K562 (cell line): ENCODE results near the gene METTL25B. TPM values are rescaled to one million over a fixed set of nuclear protein-coding genes. Genes with fewer than 3 reads are reported as not detected.
A peak's percentile ranks its signal among the peaks of the same experiment; 100 is the strongest.

ENCODE experiments used
- ATAC-seq: fragments of 200-7000 bp; cut with Tn5 transposase; 3 replicates; pipeline ENCODE4 v1.9.1; 2020; ENCODE audit warnings: moderate library complexity
- BruUV-seq: library from RNA; stranded (reverse); fragments of 400-500 nt; replicated peaks from 2 replicates; lab custom pipeline; 2021; lab: Mats Ljungman, UMichigan
- CTCF ChIA-PET: fragments of 300-600 bp; formaldehyde crosslinking; extraction: SDS; loops from one replicate; lab custom pipeline; 2021; ENCODE audit warnings: low intra/inter-chr PET ratio; lab: Yijun Ruan, JAX
- POLR2A ChIA-PET: fragments of 300-600, 350-650 bp; sonication (Branson Sonifier 250); formaldehyde crosslinking; extraction: SDS; loops from one replicate; lab custom pipeline; 2021; ENCODE audit warnings: antibody characterized with exemption, inconsistent platforms; lab: Yijun Ruan, JAX
- DNase-seq, 4 experiments: peaks; one replicate each; pipeline versions ENCODE4 v3.0.0 to v3.0.0-alpha.2; 2011 to 2018; ENCODE audit warnings: low spot score in 3 of 4, mixed read lengths in 3 of 4; ENCODE audit errors: extremely low read depth in 1 of 4
- FAIRE-seq: peaks from 2 replicates; lab custom pipeline; 2011; peaks lifted over from hg19 to GRCh38; lab: Jason Lieb, UNC
- H2AFZ ChIP-seq: 2 replicates; pipeline ENCODE4 v1.6.0; 2011; ENCODE audit warnings: low read depth, low read length, control low read depth, inconsistent platforms
- H3K27ac ChIP-seq: fragments of 200-600 bp; 3 replicates; pipeline ENCODE4 v1.8.0; 2011; ENCODE audit warnings: low read depth, mild to moderate bottlenecking, control low read depth, inconsistent platforms, low read length, moderate library complexity, mixed read lengths; ENCODE audit errors: extremely low read depth
- H3K27me3 ChIP-seq, 2 experiments: fragments of 300-600 bp in 1 of 2; 2 replicates in 1 of 2; 3 replicates in 1 of 2; pipeline versions ENCODE4 v1.6.0 to v1.8.0; 2011; ENCODE audit warnings: inconsistent platforms in 2 of 2, low read length in 2 of 2, mild to moderate bottlenecking in 1 of 2, mixed read lengths in 1 of 2, moderate library complexity in 1 of 2; ENCODE audit not compliant: control insufficient read depth in 2 of 2, insufficient read depth in 2 of 2
- H3K36me3 ChIP-seq: fragments of 300-600 bp; 3 replicates; pipeline ENCODE4 v1.8.0; 2011; ENCODE audit warnings: mild to moderate bottlenecking, low read length, inconsistent platforms; ENCODE audit not compliant: control insufficient read depth, insufficient read depth
- H3K4me1 ChIP-seq, 2 experiments: fragments of 200-600 bp in 1 of 2; replicated peaks in 1 of 2; 2 replicates in 1 of 2; 3 replicates in 1 of 2; pipeline versions ENCODE4 v1.5.1 to v1.8.0; 2011; ENCODE audit warnings: inconsistent platforms in 2 of 2, low read length in 2 of 2, mild to moderate bottlenecking in 1 of 2, mixed read lengths in 1 of 2, moderate library complexity in 1 of 2; ENCODE audit not compliant: control insufficient read depth in 2 of 2, insufficient read depth in 2 of 2
- H3K4me2 ChIP-seq: 2 replicates; pipeline ENCODE4 v1.6.1; 2011; ENCODE audit warnings: low read length, control low read depth, inconsistent platforms, mixed read lengths; ENCODE audit not compliant: insufficient read depth
- H3K4me3 ChIP-seq: fragments of 200-600 bp; sonication (generic), shearing (Covaris generic); 2 replicates; pipeline ENCODE4 v1.5.1; 2016; ENCODE audit warnings: control low read depth, inconsistent platforms
- H3K79me2 ChIP-seq: fragments of 200-600 bp; 3 replicates; pipeline ENCODE4 v1.8.0; 2011; ENCODE audit warnings: low read length, inconsistent platforms; ENCODE audit not compliant: control insufficient read depth, insufficient read depth
- H3K9ac ChIP-seq, 2 experiments: 2 replicates each; pipeline versions ENCODE4 v1.6.0 to v1.6.1; 2011; ENCODE audit warnings: low read depth in 2 of 2, low read length in 2 of 2, control low read depth in 1 of 2, inconsistent platforms in 1 of 2, mild to moderate bottlenecking in 1 of 2, mixed read lengths in 1 of 2; ENCODE audit not compliant: insufficient read depth in 1 of 2
- H3K9me1 ChIP-seq: one replicate; pipeline ENCODE4 v1.6.0; 2011; ENCODE audit warnings: inconsistent platforms, mild to moderate bottlenecking, low read length, moderate library complexity; ENCODE audit not compliant: control insufficient read depth, insufficient read depth
- H3K9me3 ChIP-seq: replicated peaks from 2 replicates; pipeline ENCODE4 v1.5.1; 2011; ENCODE audit warnings: low read depth, low read length, inconsistent platforms; ENCODE audit not compliant: control insufficient read depth, insufficient read depth
- H4K20me1 ChIP-seq: replicated peaks from 2 replicates; pipeline ENCODE4 v1.6.1; 2011; ENCODE audit warnings: low read length, inconsistent platforms, mixed read lengths; ENCODE audit not compliant: control insufficient read depth, insufficient read depth
- CREB3 ChIP-seq: fragments of 450-650 bp; conservative IDR thresholded peaks from 2 replicates; pipeline ENCODE4 v1.6.1; 2016; ENCODE audit warnings: missing genetic modification characterization, low read depth, mild to moderate bottlenecking, missing compliant biosample characterization, moderate library complexity
- L3MBTL2 ChIP-seq: fragments of 450-650 bp; IDR thresholded peaks from 2 replicates; pipeline ENCODE4 v1.6.1; 2016; ENCODE audit warnings: mild to moderate bottlenecking, moderate library complexity
- PHF20 ChIP-seq: fragments of 450-650 bp; IDR thresholded peaks from 2 replicates; pipeline ENCODE4 v1.6.1; 2018; ENCODE audit not compliant: partially characterized antibody
- ZNF408 ChIP-seq: fragments of 250-450 bp; sonication (Bioruptor Pico); IDR thresholded peaks from 2 replicates; pipeline ENCODE4 v1.4.0; 2020; ENCODE audit warnings: low read depth, mild to moderate bottlenecking, moderate library complexity
- WGBS: fragments of 100-300 bp; shearing (Covaris generic); methylation state at CpG from one replicate; pipeline ENCODE4 v1.1.6; 2016; ENCODE audit warnings: low coverage, mixed read lengths; ENCODE audit not compliant: insufficient coverage; ENCODE audit errors: missing lambda C conversion rate; 5-methylcytosine and 5-hydroxymethylcytosine counted together
- in situ Hi-C: fragments of 300-500 bp; cut with MboI; formaldehyde crosslinking; loops from 4 replicates; pipeline ENCODE4 v1.15.0; 2018; ENCODE audit warnings: inconsistent platforms, mixed read lengths
- intact Hi-C: fragments of 100-400 bp; cut with micrococcal nuclease; formaldehyde crosslinking; loops from 2 replicates; pipeline ENCODE4 v1.14.2; 2022
- polyA plus RNA-seq, 8 experiments: library from polyadenylated mRNA; depleted of rRNA in 4 of 8; stranded (reverse) in 5 of 8; unstranded in 3 of 8; fragments of >200 nt; fragmentation: Nextera tagmentation in 2 of 8; fragmentation: Illumina TruSeq in 1 of 8; extraction: Ambion mirVana in 2 of 8; extraction: Trizol in 1 of 8; gene quantifications; 2 replicates each; pipeline versions ENCODE4 v1.2.1 to v1.2.3, GENCODE V29; 2011 to 2014; ENCODE audit warnings: inconsistent platforms in 1 of 8, missing spikeins in 1 of 8
- total RNA-seq, 7 experiments: library from RNA; depleted of rRNA in 6 of 7; stranded (reverse); fragments of >200 nt in 6 of 7; fragmentation: Illumina TruSeq in 2 of 7; extraction: Trizol in 2 of 7; gene quantifications; 2 replicates each; pipeline versions ENCODE4 v1.2.1 to v1.2.3, GENCODE V29; 2011 to 2021; ENCODE audit warnings: low replicate concordance in 1 of 7
- TF ChIP-seq, protein P1 (sequence below): fragments of 250-450 bp; sonication (Bioruptor Pico); IDR thresholded peaks from 2 replicates; pipeline ENCODE4 v1.4.0; 2020; ENCODE audit warnings: mild to moderate bottlenecking, moderate library complexity, borderline replicate concordance

METTL25B gene
- total and polyA plus RNA-seq, 9 of the 15 experiments (the other 6 are each of a cell fraction or from before 2014, with no cell fraction given): 7.7 to 48.3 (median 33.1) TPM

GRCh38 chr1:156773607-156774006, 45.3 kb downstream of the METTL25B start:
- H3K4me2 ChIP-seq: peak overlapping the region; percentile 79
- peaks cover 92% of the 10 kb centered on the region for H3K79me2 ChIP-seq
- H3K9me3 ChIP-seq: no peaks in the 10 kb centered on the region
- POLR2A ChIA-PET: interaction anchor here (1.0 to 1.5 kb wide), 3 partner anchors 8 to 132 kb away, joined by 3 to 4 read pairs (median 3); no protein-coding TSS in a partner anchor
- H3K4me1 ChIP-seq: peaks cover 26 to 43% of the 10 kb centered on the region in 2 experiments
- intact Hi-C loops (no loop called here), in situ Hi-C loops (no loop called here)
- CTCF ChIA-PET: no interaction called here
- no peak overlapping the region for H2AFZ ChIP-seq
- no peak for DNase-seq
- whole genome bisulfite sequencing: 93% methylated on average over 3 of the region's 3 CpGs
- H3K27ac ChIP-seq: peak overlapping the region; percentile 58
- H3K36me3 ChIP-seq: peaks cover 57% of the 10 kb centered on the region
- no peaks in the 10 kb centered on the region for H3K27me3 ChIP-seq
- H4K20me1 ChIP-seq: peaks cover 13% of the 10 kb centered on the region; the same call in 1 of the 2 replicates
- no peaks in the 10 kb centered on the region for H3K9me1 ChIP-seq
- H3K4me3 ChIP-seq: no peak overlapping the region
- TF ChIP-seq, protein P1, sequence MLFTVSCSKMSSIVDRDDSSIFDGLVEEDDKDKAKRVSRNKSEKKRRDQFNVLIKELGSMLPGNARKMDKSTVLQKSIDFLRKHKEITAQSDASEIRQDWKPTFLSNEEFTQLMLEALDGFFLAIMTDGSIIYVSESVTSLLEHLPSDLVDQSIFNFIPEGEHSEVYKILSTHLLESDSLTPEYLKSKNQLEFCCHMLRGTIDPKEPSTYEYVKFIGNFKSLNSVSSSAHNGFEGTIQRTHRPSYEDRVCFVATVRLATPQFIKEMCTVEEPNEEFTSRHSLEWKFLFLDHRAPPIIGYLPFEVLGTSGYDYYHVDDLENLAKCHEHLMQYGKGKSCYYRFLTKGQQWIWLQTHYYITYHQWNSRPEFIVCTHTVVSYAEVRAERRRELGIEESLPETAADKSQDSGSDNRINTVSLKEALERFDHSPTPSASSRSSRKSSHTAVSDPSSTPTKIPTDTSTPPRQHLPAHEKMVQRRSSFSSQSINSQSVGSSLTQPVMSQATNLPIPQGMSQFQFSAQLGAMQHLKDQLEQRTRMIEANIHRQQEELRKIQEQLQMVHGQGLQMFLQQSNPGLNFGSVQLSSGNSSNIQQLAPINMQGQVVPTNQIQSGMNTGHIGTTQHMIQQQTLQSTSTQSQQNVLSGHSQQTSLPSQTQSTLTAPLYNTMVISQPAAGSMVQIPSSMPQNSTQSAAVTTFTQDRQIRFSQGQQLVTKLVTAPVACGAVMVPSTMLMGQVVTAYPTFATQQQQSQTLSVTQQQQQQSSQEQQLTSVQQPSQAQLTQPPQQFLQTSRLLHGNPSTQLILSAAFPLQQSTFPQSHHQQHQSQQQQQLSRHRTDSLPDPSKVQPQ (CRISPR knock-in tag): no peak
- TF ChIP-seq PHF20 (no peak), CREB3 (tag) (no peak), ZNF408 (CRISPR knock-in tag) (no peak), L3MBTL2 (no peak)
- TF ChIP-seq, all 486 proteins: peak for 0
- H3K9ac ChIP-seq: peak overlapping the region; percentile 42 to 79; a peak in 2 of 4 replicates
- BruUV-seq: no TSS peak
- no peak for FAIRE-seq
- ATAC-seq: 0 out of 3 replicates have a peak, but pooled peaks have one; percentile 16
